Glomerular endothelial cell (primary cell): ENCODE results near the gene CD93. TPM values are rescaled to one million over a fixed set of nuclear protein-coding genes. Genes with fewer than 3 reads are reported as not detected.

Source experiments
- DNase-seq: peaks from one replicate; pipeline ENCODE4 v3.0.0-alpha.2; 2011; ENCODE audit warnings: low read depth, low spot score; ENCODE audit errors: extremely low read depth
- total RNA-seq: library from RNA; depleted of rRNA; stranded (reverse); fragments of >200 nt; gene quantifications from 2 replicates; pipeline ENCODE4 v1.2.3, GENCODE V29; 2015

The CD93 gene
- total RNA-seq, 1 donor from 2014 or later, result 1,041 TPM

DNA sequence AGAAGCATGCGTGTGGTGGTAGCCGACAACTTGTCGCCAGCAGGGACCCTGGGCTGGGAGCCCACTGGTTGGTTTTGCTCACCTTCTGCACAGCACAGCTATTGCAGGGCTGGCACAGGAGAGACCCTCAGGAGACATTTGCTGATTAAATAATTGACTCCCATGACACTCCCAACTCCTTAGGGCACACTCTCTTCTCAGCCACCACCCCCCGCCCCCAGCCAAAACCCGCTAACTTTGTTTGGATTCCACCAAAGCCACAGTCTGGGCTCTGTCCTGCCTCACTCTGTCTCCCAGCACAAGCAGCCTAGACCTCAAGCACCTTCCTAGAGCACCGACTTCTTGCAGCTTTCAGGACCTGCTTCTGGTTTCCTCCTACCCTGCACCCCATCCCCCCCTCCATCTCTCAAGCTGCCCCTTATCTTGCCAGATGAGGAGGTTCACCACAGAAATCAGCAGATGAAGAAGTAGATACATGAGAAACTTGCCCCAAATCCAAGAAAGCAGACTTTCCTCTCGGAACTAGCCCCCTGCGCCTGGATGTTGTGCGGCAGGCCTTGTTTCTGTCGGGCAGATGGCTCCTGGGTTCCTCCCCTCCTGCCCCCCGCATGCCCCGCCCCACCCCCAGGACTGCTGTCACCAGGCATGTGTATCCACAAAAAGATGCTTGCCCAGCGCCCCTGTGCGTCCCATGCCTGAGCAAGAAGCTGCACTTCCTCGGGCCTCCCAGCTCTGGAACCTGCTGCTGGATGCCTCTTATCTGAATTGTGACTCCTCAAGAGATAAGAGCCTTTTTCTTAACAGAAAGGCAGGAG, 35.0 kb upstream of the CD93 start:
- no peak for DNase-seq

DNA sequence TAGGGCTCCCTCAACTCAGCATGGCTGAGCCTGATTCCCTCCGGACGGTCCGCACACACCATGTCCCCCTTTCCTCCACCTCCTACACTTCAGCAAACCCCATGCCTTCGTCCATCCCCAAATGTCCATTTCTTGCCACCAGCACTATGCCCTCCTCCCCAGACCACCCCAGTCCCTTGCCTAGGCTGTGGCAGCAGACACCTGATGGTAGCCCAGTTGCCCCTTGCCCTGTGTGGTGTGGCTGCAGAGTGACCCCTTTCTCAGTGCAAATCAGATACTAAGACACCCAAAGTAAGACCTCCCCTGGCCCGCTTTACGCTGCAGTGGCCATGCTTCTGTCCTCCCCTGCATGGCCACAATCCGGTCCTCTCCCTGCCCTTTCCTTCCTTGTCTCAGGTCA, 34.1 kb upstream of the CD93 start:
- DNase-seq, result no peak

DNA sequence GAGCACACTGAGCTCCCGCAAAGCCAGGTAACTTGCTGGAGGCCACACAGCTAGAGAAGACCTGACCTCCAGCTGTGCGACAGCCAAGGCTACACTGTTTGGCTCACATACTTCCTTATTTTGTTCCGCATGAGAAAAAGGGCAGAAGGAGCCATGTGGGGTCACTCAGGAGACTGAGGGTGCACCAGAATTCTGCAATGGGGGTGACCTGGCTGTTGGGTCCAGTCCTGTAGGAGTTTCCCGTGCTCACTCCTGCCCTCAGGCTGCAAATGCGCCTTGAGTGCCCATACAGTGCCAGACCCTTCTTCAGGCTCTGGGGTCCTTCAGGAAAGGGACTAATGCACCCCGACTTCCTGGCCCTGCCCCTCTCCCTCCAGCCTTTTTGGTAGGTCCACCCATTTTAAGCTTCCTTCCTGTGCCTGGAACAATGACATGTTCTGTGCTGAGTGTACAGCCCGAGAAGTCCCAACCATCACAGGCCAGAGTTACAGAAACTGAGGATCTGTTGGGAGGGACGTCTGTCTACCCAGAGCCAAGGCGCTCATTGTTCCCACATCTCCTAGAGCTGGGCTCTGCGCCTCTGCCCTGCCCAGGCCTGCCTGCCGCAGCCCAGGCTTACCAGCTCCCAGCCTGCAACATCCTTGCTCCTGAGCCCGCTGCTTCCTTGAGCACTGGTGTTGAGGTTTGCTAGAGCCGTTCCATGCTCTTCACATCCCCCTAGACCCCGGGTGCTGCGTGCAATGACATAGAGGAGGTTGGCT, 33.5 kb upstream of the CD93 start:
- no peak for DNase-seq

DNA sequence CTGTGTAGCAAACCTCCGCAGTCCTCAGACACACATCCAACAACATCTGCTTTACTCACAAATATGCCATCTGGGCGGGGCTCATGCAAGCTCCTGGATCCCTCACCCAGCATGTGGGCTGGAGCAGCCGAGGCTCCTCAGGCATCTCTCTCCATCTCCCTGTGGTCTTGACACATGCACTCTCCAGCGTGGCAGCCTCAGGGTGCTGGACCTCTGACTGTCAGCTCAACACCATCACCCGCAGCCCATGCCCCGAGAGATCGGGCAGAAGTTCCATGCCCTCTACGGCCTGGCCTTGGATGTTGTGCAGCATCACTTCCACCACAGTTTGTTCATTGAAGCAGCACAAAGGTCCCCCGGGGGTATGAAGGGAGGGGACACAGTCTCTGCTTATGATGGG, 32.6 kb upstream of the CD93 start:
- no peak for DNase-seq

DNA sequence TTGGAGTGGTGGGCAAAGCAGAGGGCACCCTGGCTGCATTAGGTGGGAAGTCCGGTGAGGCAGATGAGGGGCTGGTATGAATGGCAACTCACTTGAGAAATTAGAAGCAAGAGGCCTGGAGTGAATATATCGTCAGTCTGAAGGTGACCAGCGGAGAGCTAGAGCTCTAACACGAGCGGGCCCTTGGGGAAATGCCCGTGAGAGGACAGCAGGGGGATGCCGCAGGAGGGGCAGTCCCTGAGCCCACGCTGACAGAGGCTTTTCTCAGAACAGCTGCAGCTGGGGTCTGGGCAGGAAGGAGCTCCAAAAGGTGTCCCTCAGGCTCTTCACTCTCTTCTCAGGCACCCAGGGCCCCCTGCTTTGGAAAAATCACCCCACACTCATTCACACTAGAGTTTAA, 32.0 kb upstream of the CD93 start:
- no peak for DNase-seq

DNA sequence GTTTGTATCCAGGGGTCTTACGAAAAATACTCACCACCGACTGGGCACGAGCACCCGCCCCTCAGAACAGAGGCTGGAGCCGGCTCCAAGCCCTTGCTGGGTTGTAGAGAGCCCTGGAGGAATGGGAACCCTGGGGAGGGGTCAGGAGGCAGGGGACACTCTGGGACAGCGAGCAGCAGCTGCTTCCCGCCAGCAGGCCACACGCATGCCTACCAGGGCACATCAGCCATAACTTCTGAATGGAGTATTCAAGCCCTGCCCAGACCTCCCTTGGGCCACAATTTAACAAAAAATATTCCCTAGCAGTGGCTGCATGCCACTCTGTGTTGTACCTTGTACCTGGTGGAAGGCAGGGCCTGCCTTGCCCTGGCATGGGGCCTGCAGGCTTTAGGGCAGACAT, 31.6 kb upstream of the CD93 start:
- no peak for DNase-seq

DNA sequence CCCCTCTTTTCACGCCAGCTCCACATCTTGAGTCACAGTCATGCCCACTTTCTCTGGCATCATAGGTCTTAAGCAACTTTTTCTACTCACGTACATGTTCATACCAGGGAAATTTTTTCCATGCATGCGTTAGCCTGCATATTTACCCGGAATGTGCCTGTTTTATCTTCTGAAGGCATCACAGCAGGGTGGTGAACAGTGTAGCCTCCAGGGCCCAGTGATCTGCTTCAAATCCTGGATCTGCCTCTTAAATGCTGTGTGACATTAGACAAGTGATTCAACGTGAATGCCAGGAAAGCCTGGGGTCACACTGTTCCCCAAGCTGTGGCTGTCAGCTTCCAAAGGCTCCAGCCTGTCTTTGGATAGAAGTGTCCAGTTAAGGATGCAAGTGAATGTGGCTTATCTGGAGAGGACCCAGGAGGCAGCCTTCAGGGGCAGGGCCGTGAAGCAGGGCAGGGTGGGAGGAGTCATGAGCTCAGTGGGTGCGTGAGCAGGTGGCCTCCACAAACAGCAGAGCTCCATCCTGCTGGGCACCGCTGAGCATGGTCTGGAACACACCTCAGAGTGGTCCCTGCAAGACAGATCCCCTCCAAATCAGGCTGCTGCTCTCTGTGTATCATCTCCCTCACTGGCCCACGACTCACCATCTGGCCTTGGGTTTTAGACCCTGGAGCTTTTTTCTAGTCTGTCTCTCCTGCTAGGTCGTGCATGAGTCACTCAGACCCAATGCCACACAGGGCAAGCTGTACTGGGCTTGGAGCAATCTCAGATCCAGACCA, 30.4 kb upstream of the CD93 start:
- DNase-seq, result no peak

DNA sequence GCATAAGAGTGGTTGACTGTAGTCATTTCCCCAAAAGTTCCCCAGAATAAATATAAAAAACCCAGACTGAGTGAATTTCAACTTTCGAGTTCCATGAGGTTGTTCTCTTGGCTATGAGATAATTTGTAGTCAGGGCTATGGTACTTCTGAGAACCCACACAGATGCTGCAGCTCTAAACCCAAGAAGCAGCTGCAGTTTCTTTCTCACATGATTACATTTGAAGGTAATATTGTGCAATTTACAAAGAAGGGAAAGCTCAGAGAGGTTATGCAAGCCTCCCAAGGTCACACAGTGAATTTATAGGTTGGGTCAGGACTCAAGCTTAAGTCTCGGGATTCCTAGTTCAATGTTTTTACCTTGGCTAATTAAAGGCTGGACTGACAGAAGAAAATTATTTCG, 29.7 kb upstream of the CD93 start:
- DNase-seq, result no peak

DNA sequence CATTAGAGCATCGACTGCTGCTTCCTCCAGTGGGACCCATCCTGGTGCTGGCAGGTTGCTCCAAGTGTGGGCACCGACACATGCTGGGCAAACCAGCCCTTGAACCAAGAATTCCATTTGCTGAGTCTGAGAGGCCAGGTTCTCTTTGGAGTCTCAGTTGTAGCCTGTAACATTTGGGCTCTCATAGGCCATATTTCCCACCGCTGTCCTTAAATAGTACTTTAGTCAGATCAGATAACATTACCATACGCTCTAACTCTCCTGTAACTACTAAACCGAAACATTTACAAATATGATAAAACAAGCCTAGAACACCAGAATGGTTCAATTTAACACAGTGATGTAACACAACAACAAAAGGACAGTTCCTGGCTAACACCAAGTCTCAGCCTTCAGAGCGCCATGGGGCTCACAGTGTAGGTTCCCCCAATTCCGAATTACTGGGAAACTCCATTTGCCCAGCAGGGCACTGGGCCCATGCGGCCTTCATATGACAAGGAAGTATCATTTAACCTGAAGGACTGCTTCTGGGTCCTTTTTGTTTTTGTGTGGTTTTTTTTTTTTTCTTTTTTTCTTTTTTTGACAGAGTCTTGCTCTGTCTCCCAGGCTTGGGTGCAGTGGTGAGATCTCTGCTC, 28.4 kb upstream of the CD93 start:
- no peak for DNase-seq

DNA sequence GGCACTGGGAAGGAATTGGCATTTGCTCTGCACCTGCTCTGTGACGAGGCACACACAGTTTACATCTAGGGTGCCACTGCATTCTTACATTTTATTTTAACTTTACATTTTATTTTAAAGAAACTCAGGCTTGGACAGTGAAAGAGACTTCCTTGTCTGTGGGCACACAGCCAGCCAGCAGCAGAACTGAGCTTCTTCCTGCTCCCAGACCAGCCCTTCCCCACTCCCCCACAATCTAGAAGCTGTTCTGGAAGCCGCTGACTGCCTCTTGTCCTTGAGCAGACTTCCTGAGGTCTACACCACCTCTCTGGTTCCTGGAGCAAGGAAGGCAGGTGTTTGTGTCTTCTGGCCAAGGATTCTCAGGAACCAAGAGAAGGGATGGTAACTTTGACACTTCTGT, 27.9 kb upstream of the CD93 start:
- no peak for DNase-seq

DNA sequence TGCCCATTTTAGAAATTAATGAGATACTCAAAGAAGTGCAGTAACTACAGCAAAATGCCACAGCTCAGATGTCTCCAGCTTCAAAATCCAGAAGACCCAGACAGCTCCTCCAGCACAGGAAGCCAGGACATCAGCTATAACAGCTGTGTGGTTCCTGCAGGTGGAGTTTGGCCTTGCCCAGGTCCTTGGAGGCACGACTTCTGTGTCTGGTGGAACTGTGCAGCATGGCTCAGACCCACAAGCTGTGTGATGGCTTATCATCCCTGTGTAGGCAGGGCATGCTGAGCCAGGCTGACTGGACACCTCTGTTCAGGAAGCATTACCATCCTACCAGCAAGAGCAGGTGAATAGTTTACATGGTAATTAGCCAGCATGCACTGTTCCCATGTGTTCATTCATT, 26.5 kb upstream of the CD93 start:
- DNase-seq, result no peak

DNA sequence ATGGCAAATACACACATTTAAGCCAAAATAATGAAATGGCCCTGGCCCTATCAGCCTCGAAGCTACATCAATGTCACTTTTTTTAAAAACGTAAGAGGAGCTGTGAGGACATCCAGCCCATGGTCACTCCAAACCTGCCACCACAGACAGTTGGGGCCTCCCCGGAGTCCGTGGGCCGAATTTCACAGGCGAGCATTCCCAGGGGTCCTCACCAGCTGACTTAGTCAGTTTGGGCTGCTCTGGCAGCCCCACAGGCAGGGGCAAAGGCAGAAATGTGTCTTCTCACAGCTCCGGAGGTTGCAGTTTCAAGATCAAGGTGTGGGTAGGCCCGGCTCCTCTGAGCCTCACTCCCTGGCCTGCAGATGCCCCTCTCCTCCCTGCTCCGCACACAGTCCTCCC, 25.8 kb upstream of the CD93 start:
- DNase-seq, result no peak

DNA sequence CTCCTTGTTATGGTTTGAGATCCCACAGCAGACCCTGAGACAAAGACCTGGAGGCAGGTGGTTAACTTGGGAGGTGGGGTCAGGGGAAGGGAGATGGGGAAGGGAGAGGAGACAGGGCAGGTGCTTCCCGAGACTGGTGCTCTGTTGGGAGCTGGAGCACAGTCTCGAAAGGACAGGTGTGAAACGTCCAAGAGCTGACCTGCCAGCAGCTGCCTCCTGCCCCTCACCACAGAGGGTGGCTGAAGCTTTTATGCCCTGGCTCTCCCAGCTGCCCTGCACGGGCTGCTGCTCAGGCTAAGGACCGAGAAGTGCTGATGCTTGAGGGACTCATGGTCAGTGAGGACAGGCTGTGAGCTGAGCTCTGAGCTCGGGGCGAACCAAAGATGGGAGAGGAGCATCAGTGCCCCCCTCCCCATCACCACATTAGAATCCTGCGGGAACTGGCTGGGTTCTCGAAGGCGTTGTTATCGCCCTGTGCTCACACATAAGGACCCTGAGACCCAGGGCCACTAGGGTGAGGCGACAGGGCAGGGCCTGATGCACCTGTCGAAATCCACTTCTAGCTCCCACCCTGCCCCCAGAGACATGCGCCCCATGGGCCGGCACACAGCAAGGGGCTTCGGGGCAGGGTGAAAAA, 25.3 kb upstream of the CD93 start:
- DNase-seq, result no peak

DNA sequence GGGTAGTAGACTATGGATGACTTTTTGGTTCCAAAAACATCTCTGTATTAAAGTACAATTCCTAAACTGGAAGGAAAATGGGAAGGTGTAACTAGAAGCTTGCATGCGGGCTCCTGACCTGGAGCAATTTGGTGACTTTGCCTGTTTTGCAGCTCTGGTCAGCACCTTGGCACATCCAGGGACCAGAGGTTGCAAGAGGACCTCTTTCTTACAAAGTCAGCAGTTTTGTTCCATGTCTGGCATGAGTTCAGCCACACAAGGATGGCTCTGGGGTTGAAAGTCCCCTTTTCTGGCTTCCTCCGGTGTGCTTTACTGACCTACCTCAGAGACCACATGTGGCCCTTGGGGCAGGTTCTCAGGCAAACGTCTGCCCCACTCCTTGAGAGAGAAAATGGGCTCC, 22.7 kb upstream of the CD93 start:
- no peak for DNase-seq

DNA sequence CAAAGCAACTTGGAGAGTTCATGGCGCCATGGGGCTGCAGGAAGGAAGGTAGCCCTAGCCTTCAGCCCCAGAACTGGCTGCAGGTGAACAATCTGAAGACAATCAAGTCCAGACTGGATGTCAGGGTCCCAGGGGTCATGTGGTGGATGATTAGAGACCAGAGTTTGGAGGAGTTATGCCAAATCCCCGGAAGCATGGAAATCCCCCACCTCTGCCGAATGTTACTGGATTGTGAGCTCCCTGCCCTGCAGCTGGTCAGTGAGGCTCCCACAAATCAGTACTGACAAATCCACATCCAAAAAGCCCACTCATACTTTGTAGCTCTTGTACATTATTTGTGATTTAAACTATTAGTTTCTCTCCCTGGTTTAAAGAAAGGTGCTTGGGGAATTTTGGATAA, 21.3 kb upstream of the CD93 start:
- DNase-seq, result no peak

DNA sequence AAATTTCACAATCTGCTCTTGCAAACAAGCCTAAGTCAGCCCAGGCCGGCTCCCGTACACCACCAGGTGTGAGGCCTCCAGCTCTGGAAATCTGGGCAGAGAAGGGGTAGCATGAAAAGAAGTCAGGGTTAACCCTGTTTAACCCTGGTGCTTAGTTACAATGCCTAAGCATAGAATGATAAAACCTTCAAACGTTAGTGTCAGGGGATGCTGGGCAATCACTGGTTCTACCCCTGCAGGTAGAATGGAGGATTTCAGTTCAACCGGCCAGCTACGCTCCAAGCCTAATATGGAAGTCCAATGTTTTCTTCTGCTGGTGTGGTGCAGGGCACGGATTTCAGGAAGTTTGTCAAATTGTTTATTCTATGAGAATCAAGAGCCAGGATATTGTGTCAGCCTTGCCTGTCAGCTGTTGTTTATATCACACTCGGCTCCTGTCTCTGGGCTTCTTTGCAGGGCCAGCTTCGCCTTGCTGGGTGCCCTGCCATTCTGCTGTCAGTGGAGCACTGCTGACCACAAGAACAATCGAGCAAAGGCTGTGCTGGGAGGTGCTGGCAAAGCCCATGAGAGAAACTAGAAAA, 20.2 kb upstream of the CD93 start:
- DNase-seq, result peak; percentile 90

DNA sequence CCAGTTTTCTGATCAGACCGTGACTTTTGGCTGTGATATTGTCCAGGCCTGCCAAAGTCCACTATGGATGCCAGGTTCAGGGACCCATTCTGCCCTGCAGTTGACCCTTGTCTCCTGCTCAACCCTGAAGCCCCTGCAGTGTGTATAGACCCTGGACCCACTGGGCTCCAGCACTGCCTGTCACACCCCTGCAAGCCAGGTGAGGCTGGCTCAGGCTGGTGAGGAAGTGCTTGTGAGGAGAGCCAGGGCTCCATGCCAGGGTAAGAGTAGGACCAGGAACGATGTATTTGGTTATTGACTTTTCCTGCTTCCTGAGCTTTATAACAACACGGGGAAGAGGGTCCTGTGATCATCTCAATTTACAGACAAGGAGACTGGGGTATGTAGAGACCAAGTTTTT, 19.1 kb upstream of the CD93 start:
- DNase-seq, result no peak

DNA sequence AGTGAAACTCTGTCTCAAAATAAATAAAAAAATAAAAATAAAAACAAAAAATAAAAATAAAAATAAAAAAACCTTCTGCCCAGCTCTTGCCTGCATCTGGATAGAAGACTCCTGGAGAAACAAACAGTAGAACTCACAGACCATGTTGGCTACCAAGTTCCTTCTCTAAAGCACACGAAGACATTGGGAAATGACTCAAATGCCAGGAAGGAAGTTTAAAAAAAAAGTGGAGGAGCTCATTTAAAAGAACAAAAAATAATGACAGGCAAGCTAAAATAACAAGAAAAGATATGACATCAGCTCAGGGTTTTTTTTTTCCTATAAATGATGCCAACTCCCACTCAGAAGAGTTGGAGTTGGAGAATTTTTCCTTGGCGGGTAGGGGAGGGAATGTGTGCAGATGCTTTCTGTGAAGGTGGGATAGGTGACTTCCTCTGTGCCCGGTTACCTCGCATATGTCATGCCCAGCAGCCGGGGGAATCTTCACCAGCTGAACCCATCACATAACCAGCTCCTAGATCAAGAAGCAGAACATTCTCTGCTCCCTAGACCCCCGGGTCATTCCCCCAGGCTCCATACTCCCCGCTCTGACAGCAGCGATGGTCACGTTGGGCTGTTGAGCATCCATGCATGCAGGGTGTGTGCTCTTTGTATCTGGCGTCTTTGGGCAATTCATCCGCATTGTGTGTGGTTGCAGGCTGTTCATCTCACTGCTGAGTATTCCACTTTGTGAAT, 17.3 kb upstream of the CD93 start:
- DNase-seq, result peak; percentile 88

DNA sequence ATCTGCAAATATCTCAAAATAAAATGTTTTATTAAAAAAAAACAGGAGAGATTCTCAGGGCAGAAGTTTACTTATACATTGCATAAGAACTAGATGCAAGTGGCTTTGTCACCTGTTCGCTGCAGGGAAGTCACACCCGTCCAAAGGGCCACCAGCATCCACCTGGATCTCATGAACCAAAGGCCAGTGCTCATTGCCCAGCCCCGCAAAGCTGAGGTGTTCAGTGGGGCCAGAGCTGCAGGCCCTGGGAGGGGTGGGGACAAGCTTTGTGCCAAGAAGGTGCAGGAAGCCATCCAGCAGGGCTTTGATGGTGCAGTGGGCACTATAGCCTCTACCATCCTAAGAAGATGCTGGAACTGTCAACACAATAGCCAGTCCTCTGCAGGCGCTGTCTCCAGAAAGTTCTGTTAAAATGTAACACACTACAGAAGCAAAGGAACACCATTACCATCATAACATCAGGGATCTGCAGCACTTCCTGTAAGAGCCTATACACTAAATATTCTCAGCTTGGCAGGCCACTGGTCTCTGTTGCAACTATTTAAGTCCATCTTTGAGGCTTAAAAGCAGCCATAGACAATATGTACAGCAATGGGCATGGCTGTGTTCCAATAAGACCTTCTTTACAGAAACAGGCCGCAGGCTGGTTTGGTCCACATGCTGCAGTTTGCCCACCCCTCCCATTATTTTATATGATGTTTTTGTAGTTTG, 15.7 kb upstream of the CD93 start:
- no peak for DNase-seq
